ENCODE results near the gene FAM184A.

The FAM184A gene

GRCh38 chr6:118931436-118931835, 147.0 kb downstream of the FAM184A start:
- H3K4me3 ChIP-seq = no peak overlapping the region
- no peak overlapping the region for H3K27ac ChIP-seq

DNA sequence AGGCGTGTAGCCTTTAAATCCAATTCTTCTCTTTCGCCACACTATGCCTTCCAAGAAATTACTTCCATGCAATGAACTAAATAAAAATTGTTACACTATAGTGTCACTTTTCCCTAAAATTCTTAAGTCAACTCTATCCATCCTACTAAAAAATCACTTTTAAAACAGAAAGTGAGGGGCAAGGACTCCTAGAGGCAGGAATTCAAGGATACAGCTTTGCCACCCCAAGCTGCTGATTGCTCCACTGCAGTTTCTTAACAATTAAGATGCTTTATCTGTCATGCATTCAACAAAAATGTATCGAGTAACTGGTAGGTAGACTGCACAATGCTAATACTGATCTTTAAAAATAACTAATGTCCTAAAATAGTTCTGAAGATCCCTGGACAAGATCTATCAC, 147.8 kb downstream of the FAM184A start:
- Histone ChIP-seq H3K27ac (no peak overlapping the region), H3K4me3 (no peak overlapping the region)

DNA sequence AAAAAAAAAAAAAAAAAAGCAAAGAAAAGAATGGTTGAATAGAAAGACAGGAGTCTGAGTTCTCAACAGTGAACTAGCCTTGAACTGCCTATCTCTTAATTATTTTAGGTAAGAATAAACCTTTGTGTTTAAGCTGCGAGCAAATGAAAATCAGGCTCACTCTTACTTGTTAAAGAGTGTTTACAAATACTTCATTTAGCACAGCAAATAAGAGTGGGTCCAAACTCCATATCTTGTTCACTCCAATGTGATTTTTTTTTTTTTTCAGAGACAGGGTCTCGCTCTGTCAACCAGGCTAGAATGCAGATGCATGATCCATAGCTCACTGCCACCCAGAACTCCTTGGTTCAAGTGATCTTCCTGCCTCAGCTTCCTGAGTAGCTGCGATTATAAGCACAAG, 155.4 kb downstream of the FAM184A start:
- H3K27ac ChIP-seq = no peak overlapping the region
- no peak overlapping the region for H3K4me3 ChIP-seq

GRCh38 chr6:118921084-118921483, 157.4 kb downstream of the FAM184A start:
- no peak overlapping the region for H3K27ac ChIP-seq
- no peak overlapping the region for H3K4me3 ChIP-seq

- H3K4me3 ChIP-seq = no peak overlapping the region
- H3K27ac ChIP-seq = no peak overlapping the region
Observed at GRCh38 chr6:118918329-118918725, 160.1 kb downstream of the FAM184A start.

GRCh38 chr6:118917546-118918328, 160.7 kb downstream of the FAM184A start:
- no peak overlapping the region for H3K4me3 ChIP-seq
- H3K27ac ChIP-seq = no peak overlapping the region

DNA sequence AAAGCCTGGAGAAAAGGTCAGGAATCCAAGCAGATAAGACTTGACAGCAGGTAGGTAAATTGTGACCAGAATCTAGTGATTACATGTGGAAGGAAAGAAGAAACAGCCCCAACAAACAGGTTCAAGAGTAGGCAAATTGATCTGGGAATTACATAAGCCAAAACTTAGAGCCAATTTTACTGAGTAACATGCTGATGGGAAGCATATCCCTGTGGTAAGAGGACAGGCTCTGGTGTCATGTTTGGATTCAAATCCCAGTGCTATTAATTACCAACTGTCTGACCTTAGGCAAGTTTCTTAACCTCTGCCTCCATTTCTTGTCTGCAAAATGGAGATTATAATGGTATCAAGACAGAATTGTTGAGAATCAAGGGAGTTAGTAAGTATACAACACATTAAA, 163.9 kb downstream of the FAM184A start:
- H3K4me3 ChIP-seq = no peak overlapping the region
- no peak overlapping the region for H3K27ac ChIP-seq

- no peak overlapping the region for H3K4me3 ChIP-seq
- no peak overlapping the region for H3K27ac ChIP-seq
Observed at GRCh38 chr6:118913161-118913560, 165.3 kb downstream of the FAM184A start.

DNA sequence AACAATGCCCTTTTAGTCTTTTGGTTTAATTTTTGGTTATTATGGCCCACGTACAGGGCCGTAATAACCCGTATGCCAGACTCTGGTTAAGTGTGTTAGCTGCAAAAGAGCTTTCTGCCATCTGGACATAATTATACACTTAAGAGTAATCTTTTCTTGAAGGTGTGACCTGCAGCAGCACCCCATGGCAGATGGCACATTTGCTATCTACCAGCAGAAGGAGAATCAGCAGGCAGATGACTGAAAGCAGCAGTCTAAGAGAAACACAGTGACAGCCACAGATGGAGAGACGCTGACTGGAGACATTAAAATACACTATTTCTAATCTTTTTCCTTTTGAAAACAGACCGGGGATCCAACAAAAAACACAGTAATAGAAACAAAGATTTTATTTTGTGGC, 165.8 kb downstream of the FAM184A start:
- no peak overlapping the region for H3K27ac ChIP-seq

More for the DNA sequence above, 165.8 kb downstream of the FAM184A start:
- no peak overlapping the region for H3K4me3 ChIP-seq

Data from skin epidermis (tissue), 12 donors.